ENCODE data around the gene LAMB2.

Gene LAMB2

DNA sequence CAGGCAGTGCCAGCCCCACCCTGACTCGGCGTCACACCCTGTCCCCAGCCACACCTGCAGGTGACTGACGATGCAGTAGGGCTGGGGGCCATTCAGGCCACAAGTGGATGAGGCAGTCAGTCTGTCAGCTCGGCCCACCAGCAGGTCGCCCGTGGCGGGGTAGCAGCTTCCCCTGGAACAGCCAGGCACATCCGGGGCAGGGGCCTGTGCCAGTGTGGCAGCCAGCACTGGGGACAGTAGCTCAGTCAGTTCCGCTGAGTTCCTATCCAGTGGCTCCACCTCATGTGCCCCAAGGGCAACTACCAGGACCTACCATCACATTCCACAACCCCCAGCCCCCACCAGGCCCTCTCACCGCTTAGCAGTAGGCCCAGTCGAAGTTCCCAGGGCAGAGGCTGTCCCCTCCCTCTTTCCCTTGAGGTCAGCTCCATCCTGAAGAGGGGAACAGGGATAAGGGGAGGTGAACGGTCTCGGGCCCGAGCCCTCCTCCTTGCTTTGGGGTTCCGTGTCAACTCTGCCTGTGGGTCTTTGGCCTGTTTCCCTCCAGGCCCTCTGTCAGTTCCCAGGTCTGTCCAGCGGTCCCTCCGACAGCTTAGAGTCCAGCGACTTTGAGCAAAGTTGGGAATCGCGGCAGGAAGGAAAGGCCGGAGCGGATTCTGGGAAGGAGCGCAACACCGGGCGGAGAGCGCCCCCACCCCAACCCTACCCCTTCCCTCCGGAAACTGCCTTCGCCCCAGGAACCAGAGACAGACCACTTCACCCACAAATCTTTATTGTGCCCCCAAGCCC, at the start of gene LAMB2:
TSS of gene LAMB2 (minus strand) at position 614 of the 789 bp plus-strand sequence. CDS start at position 431, 183 bp downstream.
- DNase-seq: peak; percentile 40

DNA sequence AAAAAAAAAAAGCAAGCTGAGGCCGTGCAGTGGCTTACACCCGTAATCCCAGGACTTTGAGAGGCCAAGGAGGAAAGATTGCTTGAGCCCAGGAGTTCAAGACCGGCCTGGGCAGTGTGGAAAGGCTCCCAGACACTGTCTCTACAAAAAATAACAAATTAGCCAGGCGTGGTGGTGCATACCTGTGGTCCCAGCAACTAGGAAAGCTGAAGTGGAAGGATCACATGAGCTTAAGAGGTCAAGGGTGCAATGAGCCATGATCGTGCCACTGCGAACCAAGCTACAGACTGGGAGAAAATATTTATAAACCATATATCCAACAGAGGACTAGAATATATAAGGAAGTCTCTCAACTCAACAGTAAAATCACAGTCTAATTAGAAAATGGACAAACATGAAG, 48.5 kb upstream of the LAMB2 start:
- no peak for DNase-seq

DNA sequence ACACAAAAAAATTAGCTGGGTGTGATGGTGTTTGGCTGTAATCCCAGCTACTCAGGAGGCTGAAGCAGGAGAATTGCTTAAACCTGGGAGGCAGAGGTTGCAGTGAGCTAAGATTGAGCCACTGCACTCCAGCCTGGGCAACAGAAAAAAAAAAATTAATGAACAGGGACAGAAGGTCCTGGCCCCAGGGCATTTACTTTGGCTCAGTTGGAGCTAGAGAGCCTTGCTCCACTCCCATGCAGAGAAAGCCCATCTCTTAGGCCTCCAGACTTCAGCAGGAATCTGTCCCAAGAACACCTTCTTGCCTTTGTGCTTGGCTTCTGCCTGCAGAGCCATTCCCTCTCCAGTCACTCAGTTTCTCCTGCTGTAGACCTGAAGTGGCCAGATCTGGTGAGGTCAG, 47.3 kb upstream of the LAMB2 start:
- DNase-seq: no peak

DNA sequence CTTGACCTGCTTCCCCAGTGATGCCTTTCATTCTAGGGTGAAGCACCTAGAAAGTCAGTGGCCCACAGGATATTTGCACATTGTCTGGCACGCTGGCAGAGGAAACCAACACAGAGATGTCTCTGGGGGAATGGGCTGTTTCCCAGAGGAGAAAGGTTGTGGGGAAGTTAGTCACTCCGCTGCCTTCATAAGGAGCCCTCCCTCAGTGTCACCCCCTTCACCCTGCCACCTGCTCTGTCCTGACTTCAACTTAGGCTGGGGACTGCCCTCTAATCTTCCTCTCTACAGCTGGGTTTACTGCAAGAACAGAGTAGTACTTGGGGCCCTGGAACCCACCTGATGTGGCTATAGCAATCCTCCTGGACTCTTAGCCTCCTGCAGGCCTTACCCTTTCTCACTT, 44.2 kb upstream of the LAMB2 start:
- DNase-seq: no peak

DNA sequence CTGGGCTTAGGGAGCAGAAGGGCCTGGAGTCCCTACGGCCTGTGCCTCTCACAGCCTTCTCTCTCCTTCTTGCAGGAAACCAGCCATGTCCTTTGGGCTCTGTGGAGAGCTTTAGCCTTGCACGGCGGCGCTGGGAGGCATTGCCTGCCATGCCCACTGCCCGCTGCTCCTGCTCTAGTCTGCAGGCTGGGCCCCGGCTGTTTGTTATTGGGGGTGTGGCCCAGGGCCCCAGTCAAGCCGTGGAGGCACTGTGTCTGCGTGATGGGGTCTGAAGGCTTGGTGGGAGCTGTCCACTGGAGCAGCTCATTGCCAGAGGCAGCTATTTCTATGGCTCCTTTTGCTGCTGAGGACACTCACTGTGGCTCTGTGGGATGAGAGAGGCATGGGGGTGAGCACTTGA, 42.7 kb upstream of the LAMB2 start:
- DNase-seq: no peak

DNA sequence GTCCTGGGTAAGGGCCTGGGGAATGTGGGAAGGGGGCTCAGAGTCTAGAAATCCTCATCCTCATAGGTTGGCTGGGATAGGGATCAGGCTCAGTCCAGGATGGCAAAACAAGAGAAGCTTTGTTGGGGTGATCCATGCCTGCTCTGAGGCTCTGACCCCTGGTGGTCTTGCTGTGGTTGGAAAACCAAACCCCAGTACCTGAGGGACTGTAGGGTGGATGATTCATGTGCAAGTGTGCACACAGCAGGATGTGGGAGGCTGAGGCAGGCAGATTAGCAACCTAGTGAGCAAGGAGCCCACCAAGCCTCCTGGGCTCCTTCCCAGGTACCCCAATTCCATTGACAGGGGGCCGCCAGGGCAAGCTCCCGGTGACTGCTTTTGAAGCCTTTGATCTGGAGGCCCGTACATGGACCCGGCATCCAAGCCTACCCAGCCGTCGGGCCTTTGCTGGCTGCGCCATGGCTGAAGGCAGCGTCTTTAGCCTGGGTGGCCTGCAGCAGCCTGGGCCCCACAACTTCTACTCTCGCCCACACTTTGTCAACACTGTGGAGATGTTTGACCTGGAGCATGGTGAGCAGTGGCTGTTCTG, 41.6 kb upstream of the LAMB2 start:
- DNase-seq: no peak

DNA sequence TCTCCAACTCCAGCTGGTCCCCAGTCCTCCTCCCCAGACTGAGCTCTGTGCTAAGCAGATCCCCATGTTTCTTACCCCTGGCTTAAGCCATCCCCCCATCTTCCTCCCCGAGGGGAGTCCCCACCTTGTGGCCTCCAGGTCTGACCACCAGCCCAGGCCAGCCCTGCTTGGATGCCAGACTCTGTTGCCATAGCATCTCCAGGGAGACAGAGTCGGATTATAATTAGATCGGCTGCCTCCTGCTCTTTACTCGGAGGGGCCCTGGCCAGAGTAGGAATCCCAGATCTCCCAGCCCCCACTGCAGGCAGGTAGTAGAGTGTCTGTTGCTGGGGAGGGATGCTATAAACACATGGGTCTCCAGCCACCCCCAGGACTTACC, 40.9 kb upstream of the LAMB2 start:
- no peak for DNase-seq

DNA sequence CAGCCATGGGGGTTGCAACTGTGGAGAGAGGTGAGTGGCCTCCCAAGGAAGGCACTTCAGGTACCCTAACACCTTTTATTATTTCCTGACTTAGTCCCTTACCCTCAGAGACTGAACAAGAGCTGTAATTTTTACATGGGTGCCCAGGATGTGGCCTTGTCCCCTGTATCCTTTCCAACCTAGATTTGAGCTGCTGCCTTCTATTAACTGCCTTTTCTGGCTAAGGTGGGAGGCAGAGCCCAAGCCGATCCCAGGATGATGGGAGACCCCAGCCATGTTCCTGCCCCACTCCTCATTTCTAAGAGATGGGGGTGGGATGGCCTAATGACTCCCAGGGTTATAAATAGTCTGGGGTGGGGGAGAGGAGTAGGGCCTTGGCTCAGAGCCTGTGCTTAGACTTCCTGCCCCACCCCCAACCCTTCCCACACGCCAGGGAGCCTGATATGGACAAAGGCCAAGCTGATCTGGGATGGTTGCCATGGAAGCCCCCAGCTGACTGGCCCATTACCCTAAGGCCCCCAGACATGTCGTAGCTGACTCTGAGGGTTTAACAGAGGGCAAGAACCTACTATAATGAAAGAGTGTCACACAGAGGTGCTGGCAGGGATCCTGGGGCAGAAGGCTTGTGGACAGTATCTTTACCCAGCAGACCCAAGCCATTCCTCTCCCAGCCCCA, 40.4 kb upstream of the LAMB2 start:
- DNase-seq: no peak

DNA sequence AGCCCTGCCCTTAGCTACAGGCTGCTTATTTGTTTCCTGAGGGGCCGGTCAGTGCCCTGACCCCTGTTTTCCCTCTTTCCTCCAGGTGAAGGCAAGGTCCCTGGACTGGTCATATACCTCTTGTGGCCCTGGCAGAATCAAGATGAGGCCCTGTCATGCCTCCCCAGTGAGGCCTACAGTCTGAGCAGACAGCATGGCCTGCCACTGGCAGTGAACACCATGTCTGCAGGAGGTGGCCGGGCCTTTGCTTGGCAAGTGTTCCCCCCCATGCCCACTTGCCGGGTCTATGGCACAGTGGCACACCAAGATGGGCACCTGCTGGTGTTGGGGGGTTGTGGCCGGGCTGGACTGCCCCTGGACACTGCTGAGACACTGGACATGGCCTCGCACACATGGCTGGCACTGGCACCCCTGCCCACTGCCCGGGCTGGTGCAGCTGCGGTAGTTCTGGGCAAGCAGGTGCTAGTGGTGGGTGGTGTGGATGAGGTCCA, 39.7 kb upstream of the LAMB2 start:
- DNase-seq: no peak

DNA sequence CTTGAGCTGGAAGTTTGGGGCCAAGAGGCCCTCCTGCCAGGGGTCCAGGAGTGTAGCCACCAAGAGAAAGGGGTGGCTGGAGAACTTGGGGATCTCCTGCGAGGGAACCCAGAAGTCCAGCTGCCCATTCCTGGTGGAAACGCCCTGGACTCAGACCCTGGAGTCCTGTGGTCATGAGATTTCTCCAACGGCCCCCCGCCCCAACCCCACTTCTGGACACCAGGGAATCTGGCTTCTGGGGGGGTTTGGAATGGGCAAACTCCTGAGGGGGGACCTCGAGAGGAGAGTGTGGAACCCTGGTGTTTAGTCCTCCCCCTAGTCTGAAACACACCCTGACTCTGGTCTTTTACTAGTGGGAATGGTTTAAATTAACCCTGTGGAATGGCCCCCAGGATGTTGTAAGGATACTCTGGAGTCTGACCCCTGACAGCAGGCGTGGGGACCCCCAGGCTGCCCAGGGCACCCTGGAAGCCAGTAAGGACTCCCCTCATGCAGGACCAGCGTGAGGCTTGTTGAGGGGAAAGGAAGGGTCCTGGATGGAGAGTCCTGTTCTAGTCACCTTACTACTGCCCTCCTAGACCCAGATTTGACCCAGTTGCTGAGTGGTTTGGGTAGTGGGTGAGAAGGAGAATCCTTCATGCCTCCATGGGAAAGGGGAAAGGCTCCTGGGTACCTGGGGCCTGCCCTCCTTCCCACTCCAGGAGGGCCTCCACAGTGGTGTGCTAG, 39.1 kb upstream of the LAMB2 start:
- no peak for DNase-seq

DNA sequence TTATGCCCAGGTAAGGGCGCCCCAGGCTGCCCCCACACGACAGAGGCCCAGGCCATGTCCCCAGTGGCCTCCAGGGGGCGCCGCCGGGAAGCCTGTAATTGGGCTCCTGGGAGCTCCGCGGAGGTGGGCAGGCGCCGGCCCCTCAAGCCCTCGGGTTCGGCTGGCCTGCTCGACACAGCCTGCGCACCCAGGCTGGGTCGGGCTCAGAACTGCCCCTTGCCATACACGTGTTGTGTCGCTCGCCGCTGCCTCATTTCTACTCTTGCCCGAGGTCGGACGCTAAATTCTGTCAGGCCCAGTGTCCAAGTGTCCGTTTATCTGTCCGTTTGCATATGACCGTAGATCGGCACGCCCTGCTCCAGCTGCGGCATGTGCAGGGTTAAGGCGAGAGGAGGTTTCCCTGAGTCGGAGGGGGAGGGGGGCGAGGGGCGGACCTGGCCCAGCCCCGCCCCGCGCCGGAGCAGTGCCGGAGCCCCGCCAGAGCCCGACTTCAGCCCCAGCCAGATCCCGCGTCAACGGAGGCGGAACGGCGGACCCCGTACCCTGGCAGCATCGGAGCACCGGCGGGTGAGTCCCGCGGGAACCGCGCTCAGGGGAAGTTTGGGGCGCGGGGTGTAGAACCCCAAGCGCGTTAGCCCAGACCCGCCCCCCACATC, 38.4 kb upstream of the LAMB2 start, which contains the start of gene KLHDC8B:
TSS of gene KLHDC8B (plus strand) at position 480 of the 656 bp plus-strand sequence. CDS start 1,172 bp downstream, outside the sequence.
- peak; percentile 73 for DNase-seq

DNA sequence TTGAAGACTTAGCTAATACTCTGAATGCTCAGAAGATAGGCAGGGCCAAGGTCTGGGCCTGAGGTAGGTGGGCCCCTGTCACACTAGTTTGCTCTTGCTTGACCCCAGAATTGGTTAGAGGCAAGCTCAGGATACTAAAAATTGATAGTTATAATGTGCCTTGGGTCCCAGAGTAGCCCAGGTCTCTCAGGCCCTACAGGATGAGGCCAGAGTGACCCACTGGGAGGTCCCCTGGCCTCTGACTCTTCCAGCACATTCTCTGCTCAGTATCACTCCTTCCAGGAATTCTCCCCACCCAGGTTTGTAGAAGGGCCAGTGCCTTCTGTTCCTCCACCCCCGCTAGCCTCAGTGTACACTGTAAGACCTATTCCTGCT, 37.9 kb upstream of the LAMB2 start:
- DNase-seq: no peak

DNA sequence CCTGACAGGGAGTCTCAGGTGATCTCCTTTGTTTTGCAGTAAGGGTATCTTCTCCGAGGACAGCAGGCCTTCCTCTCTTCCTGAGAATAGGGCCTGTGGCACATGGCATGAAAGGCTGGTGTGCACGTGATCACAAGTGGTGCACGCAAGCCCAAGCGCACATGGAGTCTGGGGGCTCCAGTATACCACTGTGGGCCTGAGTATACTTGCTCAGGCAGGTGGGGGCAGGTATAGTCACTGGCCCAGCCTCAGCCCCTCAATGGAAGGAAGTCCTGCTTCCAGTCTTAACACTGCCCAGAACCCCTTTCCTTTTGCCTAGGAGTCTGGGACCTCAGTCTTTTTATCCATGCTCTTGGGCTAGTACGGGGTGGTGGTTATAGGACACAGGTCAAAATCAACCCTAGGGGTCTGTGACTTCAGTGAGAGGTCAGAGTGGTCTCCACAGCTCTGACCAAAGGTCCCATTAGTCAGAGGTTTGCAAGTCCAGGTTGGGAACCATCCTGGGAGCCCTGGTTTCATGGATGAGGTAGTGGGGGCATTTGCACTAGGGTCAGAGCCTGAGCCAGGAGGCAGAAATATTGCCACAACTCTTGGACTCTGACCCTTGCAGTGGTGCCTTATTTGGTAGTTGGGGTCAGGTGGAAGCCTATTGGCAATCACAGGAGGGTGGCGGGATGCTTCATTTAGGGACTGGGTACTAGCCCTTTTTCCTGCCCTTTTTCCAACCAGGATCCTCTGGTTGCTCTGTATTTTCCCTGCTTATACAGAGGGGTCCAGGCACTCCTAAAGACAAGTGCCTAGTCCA, 34.1 kb upstream of the LAMB2 start:
- DNase-seq: no peak

DNA sequence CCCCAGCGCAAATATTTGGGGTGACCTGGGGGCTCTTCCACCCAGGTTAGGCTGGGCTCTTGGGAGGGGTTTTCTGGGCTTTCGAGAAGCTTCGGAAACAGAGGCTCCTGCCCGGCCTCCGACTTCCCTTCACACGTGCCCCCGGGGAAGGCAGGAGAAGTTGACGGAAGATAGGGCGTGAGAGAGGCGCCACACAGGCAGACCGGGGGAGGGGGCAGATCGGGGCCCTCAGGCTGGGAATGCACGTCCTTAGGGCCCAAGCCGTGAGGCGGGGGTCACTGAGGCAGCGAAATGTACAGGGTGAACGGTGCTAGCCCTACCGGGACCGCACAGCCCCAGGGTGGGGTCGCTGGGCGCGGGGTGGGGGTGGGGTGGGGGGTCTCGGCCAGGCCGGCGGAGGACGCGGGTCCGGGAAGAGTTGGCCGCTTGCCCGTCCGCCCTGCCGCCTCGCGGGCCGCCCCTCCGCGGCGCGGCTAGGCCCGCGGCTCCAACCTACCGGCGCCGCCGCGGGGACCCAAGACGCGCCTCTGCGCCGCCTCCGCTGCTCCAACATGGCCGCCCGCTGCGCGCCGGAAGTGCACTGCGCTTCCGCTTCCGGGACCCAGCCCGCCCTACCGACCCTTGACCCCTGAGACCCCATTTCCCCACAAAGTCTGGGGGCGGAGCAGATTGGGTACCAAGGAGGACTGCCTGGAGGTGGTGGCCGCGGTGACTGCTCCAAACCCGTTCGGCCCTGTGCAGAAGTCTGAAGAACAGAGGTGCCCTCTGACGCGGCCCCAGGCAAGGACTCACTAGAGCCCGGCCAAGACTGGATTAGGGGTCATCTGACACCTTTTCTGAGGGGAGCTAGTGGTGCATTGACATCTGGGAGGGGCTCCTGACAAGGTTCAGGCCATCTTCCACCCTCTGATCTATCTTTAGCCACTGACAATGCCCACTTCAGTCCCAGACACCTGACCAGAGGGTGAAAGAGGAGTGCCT, 33.2 kb upstream of the LAMB2 start, which contains the start of gene CCDC71:
TSS of gene CCDC71 (minus strand) at position 561 of the 981 bp plus-strand sequence. CDS start 2,123 bp downstream, outside the sequence.
- peak; percentile 82 for DNase-seq

DNA sequence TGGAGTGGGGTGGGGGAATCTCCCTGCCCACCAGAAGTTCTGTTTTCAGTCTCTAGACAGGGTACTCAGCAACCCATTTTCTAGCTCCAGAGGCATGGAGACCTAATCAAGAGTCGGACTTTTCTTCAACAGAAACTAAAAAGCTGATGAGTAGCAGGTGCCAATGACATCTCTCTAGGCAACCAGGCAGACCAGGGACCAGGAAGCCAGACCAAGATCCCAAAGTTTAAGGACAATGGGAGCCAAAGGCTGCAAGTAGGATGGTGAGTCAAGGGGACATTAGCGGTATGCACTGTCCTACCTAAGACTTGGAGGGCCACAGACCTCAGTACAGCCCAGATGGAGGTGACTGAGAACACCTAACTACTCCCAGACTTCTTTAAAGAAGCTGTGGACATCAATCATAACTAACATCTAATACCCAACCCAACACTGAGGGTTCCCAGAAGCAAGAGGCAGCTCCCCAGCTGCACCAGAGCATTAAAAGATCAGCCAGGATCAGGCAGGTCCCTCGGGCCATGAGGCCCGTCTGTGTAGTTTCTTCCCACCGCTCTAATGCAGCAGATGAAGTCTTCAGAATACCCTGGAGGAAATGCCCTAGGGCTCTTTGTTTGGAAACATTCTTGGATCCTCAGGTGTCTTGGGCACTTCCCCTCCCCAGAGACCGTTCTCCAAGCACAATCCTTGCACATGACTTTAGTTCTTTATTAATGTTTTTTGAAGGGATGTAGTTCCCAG, 32.3 kb upstream of the LAMB2 start:
- no peak for DNase-seq

DNA sequence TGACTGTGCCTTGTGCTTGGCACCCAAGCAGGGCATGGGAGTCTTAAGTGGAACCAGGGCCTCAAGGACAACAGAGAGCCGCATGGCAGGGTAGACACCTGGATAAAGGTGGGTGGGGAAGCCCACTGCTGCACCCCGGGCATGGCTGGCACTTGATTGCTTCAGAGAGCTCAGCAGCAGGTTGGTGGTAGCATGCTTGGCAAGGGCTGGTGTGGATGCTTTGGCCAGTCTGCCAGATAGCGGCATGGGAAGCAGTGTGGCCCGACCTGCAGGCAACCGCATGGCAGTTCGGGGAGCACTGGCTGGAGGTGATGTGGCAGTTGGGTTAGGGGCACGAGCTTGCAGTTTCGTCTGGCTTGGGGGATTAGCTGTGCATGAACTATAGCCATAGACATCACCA, 30.8 kb upstream of the LAMB2 start:
- no peak for DNase-seq

DNA sequence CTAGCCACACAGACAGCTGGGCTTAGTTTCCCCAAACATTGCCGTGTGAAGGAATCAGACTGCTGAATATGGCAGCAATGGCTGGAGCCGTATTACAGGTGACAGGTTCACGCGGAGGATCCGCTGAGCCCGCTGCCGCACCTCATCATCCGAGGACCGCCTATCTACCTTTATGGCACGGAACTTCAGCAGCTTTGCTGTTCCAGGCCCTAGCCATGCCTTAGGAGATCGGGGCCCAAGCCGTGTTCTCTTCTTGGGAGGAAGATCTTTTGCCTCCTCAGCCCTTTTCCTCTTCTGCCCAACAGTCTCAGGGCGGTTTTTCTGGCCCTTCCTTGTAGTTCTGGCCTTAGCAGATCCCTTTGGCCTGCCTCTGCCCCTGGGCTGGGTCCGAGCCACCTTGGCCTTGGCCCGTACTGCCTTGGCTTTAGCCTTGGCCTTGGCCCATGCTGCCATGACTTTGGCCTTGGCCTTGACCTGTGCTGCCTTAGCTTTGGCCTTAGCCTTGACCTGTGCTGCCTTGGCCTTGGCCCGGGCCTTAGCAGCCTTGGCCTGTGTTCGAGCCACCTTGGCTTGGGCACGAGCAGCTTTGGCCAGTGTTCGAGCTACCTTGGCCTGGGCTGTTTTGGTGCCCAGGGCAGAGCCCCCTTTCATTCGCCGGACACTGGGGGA, 30.0 kb upstream of the LAMB2 start:
- no peak for DNase-seq

DNA sequence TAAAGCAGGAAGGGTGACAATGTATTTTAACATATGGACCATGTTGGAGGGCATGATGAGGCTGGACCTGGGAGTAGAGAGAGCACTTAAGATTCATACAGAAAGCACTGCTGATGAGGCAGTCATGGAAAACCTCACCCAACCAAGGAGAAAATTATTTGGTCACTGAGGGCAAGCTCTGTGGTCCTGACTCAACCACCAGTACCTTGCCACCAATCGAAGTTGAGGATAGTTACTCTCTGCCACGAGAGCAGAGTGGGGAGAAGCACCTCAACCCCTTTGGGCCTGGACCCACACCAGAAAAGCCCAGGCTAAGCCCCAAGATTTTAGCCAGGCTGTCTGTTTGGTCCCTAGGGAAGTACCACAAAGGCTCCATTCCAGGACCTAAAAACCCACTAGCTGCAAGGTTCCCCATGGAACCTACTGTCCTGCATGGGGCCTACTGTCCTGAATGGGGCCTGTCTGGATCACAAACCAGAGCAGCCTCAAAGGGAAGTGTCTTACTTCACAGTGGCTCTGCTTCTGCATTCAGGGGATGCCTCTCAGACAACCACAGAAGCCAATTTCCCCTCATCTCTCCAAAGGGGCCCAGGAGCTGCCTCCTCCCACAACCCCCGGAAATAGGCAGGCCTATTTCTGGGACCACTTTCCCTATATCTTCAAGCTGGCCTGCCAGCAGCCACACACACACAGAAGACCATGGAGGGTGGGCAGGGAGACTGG, 29.1 kb upstream of the LAMB2 start:
- peak; percentile 19 for DNase-seq

Measured in inflammatory macrophage treated with lipopolysaccharide for 4 hours (primary cell).